H54 (cell line): Measurements from ENCODE around the gene RIOK3.
"Not testable (repeated sequence)": the region's sequence is repeated elsewhere in the genome, so short reads cannot be mapped to it uniquely, and the experiment has no call there.

ENCODE experiments used
- DNase-seq: peaks from one replicate; pipeline ENCODE4 v3.0.0; 2011; ENCODE audit warnings: low spot score, mixed read lengths; ENCODE audit not compliant: insufficient read length
- FAIRE-seq: peaks from 3 replicates; lab custom pipeline; 2011; peaks lifted over from hg19 to GRCh38; lab: Jason Lieb, UNC
- POLR2A ChIP-seq: IDR thresholded peaks from 2 replicates; pipeline ENCODE4 v1.6.1; 2011; ENCODE audit warnings: low read depth, mild to moderate bottlenecking, low read length

The RIOK3 gene

GRCh38 chr18:23495723-23496440, 42.8 kb downstream of the RIOK3 start:
- FAIRE-seq (no peak), DNase-seq (no peak)
- TF ChIP-seq POLR2A: no peak

DNA sequence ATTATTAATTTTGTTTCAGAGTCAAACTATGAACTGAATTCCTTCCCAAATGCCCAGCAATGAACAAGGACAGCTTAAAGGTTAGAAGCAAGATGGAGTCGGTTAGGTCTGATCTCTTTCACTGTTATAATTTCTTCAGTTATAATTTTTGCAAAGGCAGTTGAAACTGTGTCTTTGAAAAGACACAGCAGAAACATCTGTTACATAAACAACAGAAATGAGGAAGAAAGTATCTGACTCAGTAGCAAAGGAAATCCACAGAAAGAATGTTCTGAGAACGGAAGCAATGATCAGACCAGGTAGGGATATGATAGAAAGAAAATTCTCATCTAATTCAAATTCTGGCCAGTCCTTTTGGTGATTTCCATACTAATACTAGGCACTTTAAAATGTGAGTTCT, 45.0 kb downstream of the RIOK3 start:
- FAIRE-seq: no peak
- TF ChIP-seq POLR2A: no peak
- no peak for DNase-seq

DNA sequence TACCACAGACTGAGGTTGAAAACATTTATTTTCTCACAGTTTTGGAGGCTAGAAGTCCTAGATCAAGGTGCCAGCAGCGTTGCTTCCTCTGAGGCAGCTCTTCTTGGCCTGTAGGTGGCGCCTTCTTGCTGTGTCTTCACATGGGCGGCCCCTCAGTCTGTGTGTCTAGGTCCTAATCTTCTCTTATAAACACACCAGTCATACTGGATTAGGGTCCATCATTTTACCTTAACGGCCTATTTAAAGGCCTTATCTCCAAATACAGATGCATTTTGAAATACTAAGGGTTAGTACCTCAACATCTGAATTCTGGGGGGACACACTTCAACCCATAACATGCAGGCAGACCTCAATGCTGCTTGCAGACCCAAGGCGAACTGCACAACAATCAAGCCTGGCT, 45.8 kb downstream of the RIOK3 start:
- DNase-seq: peak; percentile 26
- no peak for TF ChIP-seq POLR2A
- peak; percentile 33 for FAIRE-seq

- DNase-seq (no peak), FAIRE-seq (no peak)
- no peak for TF ChIP-seq POLR2A
These were observed 46.2 kb downstream of the RIOK3 start for GRCh38 chr18:23499291-23499781.

- no peak for TF ChIP-seq POLR2A
- DNase-seq (no peak), FAIRE-seq (no peak)
These were observed 48.5 kb downstream of the RIOK3 start for GRCh38 chr18:23501626-23502025.

DNA sequence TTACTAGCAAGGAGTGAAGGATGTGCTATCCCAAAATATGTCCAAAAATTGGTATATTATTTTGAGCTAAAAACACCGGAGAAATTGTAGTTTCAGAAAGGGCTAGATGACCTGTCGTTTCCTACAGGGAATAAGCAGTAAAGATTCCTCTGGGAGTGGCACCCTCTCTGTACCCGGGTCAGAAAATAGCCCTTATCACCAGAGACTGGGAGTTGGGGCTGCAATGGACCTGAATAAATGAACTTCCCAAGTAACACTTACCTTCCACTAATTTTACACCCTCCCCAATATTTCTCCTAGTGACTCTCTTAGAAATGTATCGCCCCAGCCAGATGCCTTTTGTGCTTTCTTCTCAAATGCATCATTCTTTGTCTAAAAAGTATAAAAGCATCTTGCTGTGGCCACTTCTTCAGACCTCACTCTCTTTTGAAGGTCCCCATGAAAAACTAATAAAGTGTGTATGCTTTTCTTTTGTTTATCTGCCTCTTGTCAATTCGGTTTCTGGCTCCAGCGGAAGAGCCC, 49.5 kb downstream of the RIOK3 start:
- DNase-seq (no peak), FAIRE-seq (no peak)
- no peak for TF ChIP-seq POLR2A

GRCh38 chr18:23503038-23503962, 50.2 kb downstream of the RIOK3 start, which contains the start of gene RMC1:
RMC1 (plus strand) TSS chr18:23503511; CDS start chr18:23503619, 108 bp downstream.
- FAIRE-seq (no peak), DNase-seq (peak; percentile 61)
- TF ChIP-seq POLR2A: no peak; the same call in 1 of the 2 replicates

DNA sequence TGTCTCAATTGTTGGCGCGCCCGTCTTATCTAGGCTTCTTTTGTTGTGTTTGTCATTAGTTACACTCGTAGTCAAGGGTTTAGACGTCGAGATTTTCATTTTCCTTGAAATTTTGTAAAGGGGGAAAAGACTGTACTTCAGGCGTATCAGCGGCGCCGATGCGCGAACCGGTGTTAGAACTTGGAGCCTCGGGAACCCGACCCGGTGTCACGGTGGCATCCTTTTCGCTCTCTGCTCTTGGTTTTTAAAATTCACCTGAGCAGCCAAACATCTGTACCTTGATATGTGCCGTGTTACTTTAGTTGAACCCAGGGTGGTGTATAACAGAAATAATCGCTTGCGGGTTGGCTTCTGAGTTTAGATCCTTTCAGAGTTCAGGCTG, 50.9 kb downstream of the RIOK3 start:
- DNase-seq (no peak), FAIRE-seq (no peak)

GRCh38 chr18:23504720-23505119, 51.6 kb downstream of the RIOK3 start:
- DNase-seq: no peak
- TF ChIP-seq POLR2A: no peak
- FAIRE-seq: no peak

More for the DNA sequence above, 50.9 kb downstream of the RIOK3 start:
- no peak for TF ChIP-seq POLR2A

- no peak for DNase-seq
- no peak for FAIRE-seq
- no peak for TF ChIP-seq POLR2A
These were observed 53.3 kb downstream of the RIOK3 start for GRCh38 chr18:23506393-23506792.

DNA sequence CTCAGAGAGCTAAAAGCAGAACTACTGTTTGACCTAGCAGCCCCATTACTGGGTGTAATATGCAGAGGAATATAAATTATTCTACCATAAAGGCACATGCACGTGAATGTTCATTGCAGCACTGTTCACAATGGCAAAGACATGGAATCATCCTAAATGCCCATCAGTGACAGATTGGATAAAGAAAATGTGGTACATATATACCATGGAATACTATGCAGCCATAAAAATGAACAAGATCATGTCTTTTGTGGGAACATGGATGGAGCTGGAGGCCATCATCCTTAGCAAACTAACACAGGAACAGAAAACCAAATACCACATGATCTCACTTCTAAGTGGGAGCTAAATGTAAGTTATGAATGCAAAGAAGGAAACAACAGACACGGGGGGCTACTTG, 57.8 kb downstream of the RIOK3 start:
- not testable (repeated sequence) for DNase-seq, FAIRE-seq

DNA sequence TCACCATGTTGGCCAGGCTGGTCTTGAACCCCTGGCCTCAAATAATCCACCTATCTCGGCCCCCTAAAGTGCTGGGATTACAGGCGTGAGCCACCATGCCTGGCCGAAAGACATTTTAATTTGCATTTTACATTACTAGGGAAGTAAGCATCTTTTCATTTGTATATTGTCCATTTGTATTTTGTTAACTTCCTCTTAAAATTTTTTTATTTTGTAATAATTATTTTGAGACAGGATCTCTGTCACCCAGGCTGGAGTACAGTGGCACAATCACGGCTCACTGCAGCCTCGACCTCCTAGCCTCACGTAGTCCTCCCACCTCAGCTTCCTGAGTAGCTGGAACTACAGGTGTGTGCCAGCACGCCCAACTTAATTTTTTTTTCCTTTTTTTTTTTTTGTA, 59.1 kb downstream of the RIOK3 start:
- not testable (repeated sequence) for DNase-seq, FAIRE-seq

- no peak for FAIRE-seq
- no peak for DNase-seq
- no peak for TF ChIP-seq POLR2A
These were observed 59.6 kb downstream of the RIOK3 start for GRCh38 chr18:23512641-23513040.
